PC-3 (cell line): ENCODE data around the gene CFAP99.

Source experiments
- EZH2 ChIP-seq: fragments of 300-600 bp; sonication (generic); IDR thresholded peaks from one replicate; pipeline ENCODE4 v1.6.1; 2017; ENCODE audit warnings: antibody characterized with exemption, mild to moderate bottlenecking, low read length; ENCODE audit not compliant: unreplicated experiment
- EZH2phosphoT487 ChIP-seq: fragments of 300-600 bp; sonication (generic); IDR thresholded peaks from 2 replicates; pipeline ENCODE4 v1.6.1; 2018; ENCODE audit warnings: mild to moderate bottlenecking, antibody characterized with exemption, low read length, borderline replicate concordance
- TF ChIP-seq, protein P1 (sequence below): fragments of 300-600 bp; sonication (generic); conservative IDR thresholded peaks from 2 replicates; pipeline ENCODE4 v1.5.1; 2017; ENCODE audit warnings: antibody characterized with exemption, low read depth, mild to moderate bottlenecking, low read length

- TF ChIP-seq, protein P1, sequence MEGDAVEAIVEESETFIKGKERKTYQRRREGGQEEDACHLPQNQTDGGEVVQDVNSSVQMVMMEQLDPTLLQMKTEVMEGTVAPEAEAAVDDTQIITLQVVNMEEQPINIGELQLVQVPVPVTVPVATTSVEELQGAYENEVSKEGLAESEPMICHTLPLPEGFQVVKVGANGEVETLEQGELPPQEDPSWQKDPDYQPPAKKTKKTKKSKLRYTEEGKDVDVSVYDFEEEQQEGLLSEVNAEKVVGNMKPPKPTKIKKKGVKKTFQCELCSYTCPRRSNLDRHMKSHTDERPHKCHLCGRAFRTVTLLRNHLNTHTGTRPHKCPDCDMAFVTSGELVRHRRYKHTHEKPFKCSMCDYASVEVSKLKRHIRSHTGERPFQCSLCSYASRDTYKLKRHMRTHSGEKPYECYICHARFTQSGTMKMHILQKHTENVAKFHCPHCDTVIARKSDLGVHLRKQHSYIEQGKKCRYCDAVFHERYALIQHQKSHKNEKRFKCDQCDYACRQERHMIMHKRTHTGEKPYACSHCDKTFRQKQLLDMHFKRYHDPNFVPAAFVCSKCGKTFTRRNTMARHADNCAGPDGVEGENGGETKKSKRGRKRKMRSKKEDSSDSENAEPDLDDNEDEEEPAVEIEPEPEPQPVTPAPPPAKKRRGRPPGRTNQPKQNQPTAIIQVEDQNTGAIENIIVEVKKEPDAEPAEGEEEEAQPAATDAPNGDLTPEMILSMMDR = no peak
- TF ChIP-seq EZH2 (no peak), EZH2phosphoT487 (no peak)
These were observed 19.5 kb upstream of the CFAP99 start for GRCh38 chr4:2399216-2399615.
